ENCODE measurements around the gene FN3KRP. TPM values are rescaled to one million over a fixed set of nuclear protein-coding genes. Genes with fewer than 3 reads are reported as not detected.

The FN3KRP gene
- total RNA-seq, 2 experiments from 2014 or later = 28.3 to 36.3 TPM

GRCh38 chr17:82690786-82691489 is 25.6 kb upstream of the FN3KRP start:
- Mint-ChIP-seq H3K27ac (no peak overlapping the region), H3K9me3 (ENCODE audit: low read depth) (peaks cover 6% of the 10 kb centered on the region), H3K4me1 (peaks cover 18% of the 10 kb centered on the region), H3K36me3 (ENCODE audit: low read depth) (peaks cover 12% of the 10 kb centered on the region), H3K4me3 (no peak overlapping the region), H3K27me3 (no peaks in the 10 kb centered on the region)
- ATAC-seq (no peak), DNase-seq (no peak)
- intact Hi-C loops (cut with DNase I, micrococcal nuclease) = no loop called here
- ChIA-PET CTCF (no interaction called here), POLR2A (no interaction called here)

GRCh38 chr17:82691714-82692113 is 24.8 kb upstream of the FN3KRP start:
- Mint-ChIP-seq H3K36me3 (ENCODE audit: low read depth) (peaks cover 12% of the 10 kb centered on the region), H3K27ac (peak overlapping the region; percentile 69), H3K4me1 (peaks cover 18% of the 10 kb centered on the region), H3K4me3 (peak overlapping the region; percentile 15), H3K9me3 (ENCODE audit: low read depth) (peaks cover 6% of the 10 kb centered on the region), H3K27me3 (no peaks in the 10 kb centered on the region)
- DNase-seq (no peak), ATAC-seq (no peak)
- ChIA-PET CTCF (no interaction called here), POLR2A (no interaction called here)
- intact Hi-C loops (cut with DNase I, micrococcal nuclease) = no loop called here

- ChIA-PET CTCF (interaction anchor here (0.5 to 0.8 kb wide), 2 partner anchors 16 to 183 kb away, joined by 3 to 4 read pairs; no protein-coding TSS in a partner anchor), POLR2A (no interaction called here)
- Mint-ChIP-seq H3K36me3 (ENCODE audit: low read depth) (peaks cover 12% of the 10 kb centered on the region), H3K27ac (no peak overlapping the region), H3K4me1 (peaks cover 22% of the 10 kb centered on the region), H3K27me3 (peaks cover 2% of the 10 kb centered on the region), H3K9me3 (ENCODE audit: low read depth) (peaks cover 6% of the 10 kb centered on the region), H3K4me3 (no peak overlapping the region)
- intact Hi-C loops (cut with DNase I, micrococcal nuclease) = no loop called here
- ATAC-seq (no peak), DNase-seq (no peak)
These were observed 24.2 kb upstream of the FN3KRP start for GRCh38 chr17:82692268-82692667.

GRCh38 chr17:82693168-82693867 is 23.2 kb upstream of the FN3KRP start:
- peaks cover 12% of the 10 kb centered on the region for H3K36me3 Mint-ChIP-seq (ENCODE audit: low read depth)
- POLR2A ChIA-PET = no interaction called here
- no peak overlapping the region for H3K4me3 Mint-ChIP-seq
- ATAC-seq (no peak), DNase-seq (no peak)
- H3K4me1 Mint-ChIP-seq = peaks cover 24% of the 10 kb centered on the region
- intact Hi-C loops (cut with DNase I, micrococcal nuclease) = no loop called here
- peaks cover 6% of the 10 kb centered on the region for H3K9me3 Mint-ChIP-seq (ENCODE audit: low read depth)
- CTCF ChIA-PET = no interaction called here
- H3K27ac Mint-ChIP-seq = no peak overlapping the region
- H3K27me3 Mint-ChIP-seq = peaks cover 3% of the 10 kb centered on the region

GRCh38 chr17:82694647-82695046 is 21.9 kb upstream of the FN3KRP start:
- H3K9me3 Mint-ChIP-seq (ENCODE audit: low read depth) = peaks cover 6% of the 10 kb centered on the region
- POLR2A ChIA-PET = no interaction called here

GRCh38 chr17:82696259-82696658 is 20.2 kb upstream of the FN3KRP start:
- intact Hi-C loops (cut with DNase I, micrococcal nuclease) = loop anchor here in 1 of 2 experiments (5.0 kb wide), 2 partner anchors 244 to 784 kb away; partner anchors contain the start of genes CYBC1 and PCYT2
- H3K27ac Mint-ChIP-seq = no peak overlapping the region
- peaks cover 8% of the 10 kb centered on the region for H3K36me3 Mint-ChIP-seq (ENCODE audit: low read depth)
- DNase-seq (no peak), ATAC-seq (no peak)
- ChIA-PET POLR2A (no interaction called here), CTCF (no interaction called here)
- H3K9me3 Mint-ChIP-seq (ENCODE audit: low read depth) = peaks cover 6% of the 10 kb centered on the region
- H3K27me3 Mint-ChIP-seq = peaks cover 3% of the 10 kb centered on the region
- H3K4me1 Mint-ChIP-seq = peaks cover 22% of the 10 kb centered on the region
- no peak overlapping the region for H3K4me3 Mint-ChIP-seq

More at GRCh38 chr17:82694647-82695046, 21.9 kb upstream of the FN3KRP start:
- Mint-ChIP-seq H3K4me3 (no peak overlapping the region), H3K27ac (no peak overlapping the region), H3K27me3 (peaks cover 3% of the 10 kb centered on the region), H3K36me3 (ENCODE audit: low read depth) (peaks cover 12% of the 10 kb centered on the region), H3K4me1 (peaks cover 28% of the 10 kb centered on the region)
- no peak for DNase-seq
- intact Hi-C loops (cut with DNase I, micrococcal nuclease) = loop anchor here in 1 of 2 experiments (5.0 kb wide), 2 partner anchors 242 to 782 kb away; partner anchors contain the start of genes CYBC1 and PCYT2
- CTCF ChIA-PET = no interaction called here
- ATAC-seq = no peak

- CTCF ChIA-PET = no interaction called here
- intact Hi-C loops (cut with DNase I, micrococcal nuclease) = loop anchor here in 1 of 2 experiments (5.0 kb wide), 2 partner anchors 245 to 785 kb away; partner anchors contain the start of genes CYBC1 and PCYT2
- H3K27me3 Mint-ChIP-seq = peaks cover 3% of the 10 kb centered on the region
- DNase-seq = peak; percentile 49
- peaks cover 8% of the 10 kb centered on the region for H3K36me3 Mint-ChIP-seq (ENCODE audit: low read depth)
- H3K27ac Mint-ChIP-seq = no peak overlapping the region
- peak overlapping the region; percentile 55 for H3K4me3 Mint-ChIP-seq
- H3K4me1 Mint-ChIP-seq = peaks cover 16% of the 10 kb centered on the region
- POLR2A ChIA-PET = no interaction called here
- H3K9me3 Mint-ChIP-seq (ENCODE audit: low read depth) = peaks cover 6% of the 10 kb centered on the region
- no peak for ATAC-seq
These were observed 19.3 kb upstream of the FN3KRP start for GRCh38 chr17:82696916-82697807.

- no peak for ATAC-seq
- Mint-ChIP-seq H3K4me3 (peak overlapping the region; percentile 55), H3K9me3 (ENCODE audit: low read depth) (peaks cover 6% of the 10 kb centered on the region), H3K36me3 (ENCODE audit: low read depth) (peaks cover 8% of the 10 kb centered on the region), H3K4me1 (peaks cover 11% of the 10 kb centered on the region), H3K27me3 (peaks cover 3% of the 10 kb centered on the region), H3K27ac (no peak overlapping the region)
- intact Hi-C loops (cut with DNase I, micrococcal nuclease) = loop anchor here (1.0 to 5.0 kb wide), 6 partner anchors 19 to 785 kb away; partner anchors contain the start of genes WDR45B (in 2 of the 2), CYBC1 (in 1 of the 2), FN3KRP (in 1 of the 2) and PCYT2 (in 1 of the 2)
- CTCF ChIA-PET = no interaction called here
- POLR2A ChIA-PET = no interaction called here
- no peak for DNase-seq
These were observed 18.8 kb upstream of the FN3KRP start for GRCh38 chr17:82697808-82698064.

- intact Hi-C loops (cut with DNase I, micrococcal nuclease) = loop anchor here (1.0 to 5.0 kb wide), 6 partner anchors 18 to 786 kb away; partner anchors contain the start of genes WDR45B (in 2 of the 2), CYBC1 (in 1 of the 2), FN3KRP (in 1 of the 2) and PCYT2 (in 1 of the 2)
- ChIA-PET POLR2A (no interaction called here), CTCF (interaction anchor here (1.0 kb wide), 1 partner anchor 57 kb away, joined by 3 read pairs; no protein-coding TSS in a partner anchor)
- peaks cover 6% of the 10 kb centered on the region for H3K9me3 Mint-ChIP-seq (ENCODE audit: low read depth)
- peaks cover 3% of the 10 kb centered on the region for H3K27me3 Mint-ChIP-seq
- peaks cover 10% of the 10 kb centered on the region for H3K4me1 Mint-ChIP-seq
- peaks cover 8% of the 10 kb centered on the region for H3K36me3 Mint-ChIP-seq (ENCODE audit: low read depth)
- peak within 1 kb of the TSS; percentile 67 for H3K4me3 Mint-ChIP-seq
- DNase-seq (peak; percentile 99), ATAC-seq (peak; percentile 99)
- H3K27ac Mint-ChIP-seq = peak within 1 kb of the TSS; percentile 51
These were observed 18.2 kb upstream of the FN3KRP start, which contains the start of gene RAB40B for GRCh38 chr17:82698065-82698973. Gene RAB40B, minus strand, starts transcription at chr17:82698698. Its CDS starts 102 bp downstream, at chr17:82698596.

GRCh38 chr17:82698974-82699442 is 17.5 kb upstream of the FN3KRP start:
- ATAC-seq = no peak
- Mint-ChIP-seq H3K4me1 (peaks cover 10% of the 10 kb centered on the region), H3K27ac (peak overlapping the region; percentile 51), H3K27me3 (peaks cover 3% of the 10 kb centered on the region), H3K36me3 (ENCODE audit: low read depth) (peaks cover 8% of the 10 kb centered on the region), H3K9me3 (ENCODE audit: low read depth) (peaks cover 6% of the 10 kb centered on the region), H3K4me3 (peak overlapping the region; percentile 67)
- intact Hi-C loops (cut with DNase I, micrococcal nuclease) = loop anchor here (1.0 to 5.0 kb wide), 6 partner anchors 17 to 787 kb away; partner anchors contain the start of genes WDR45B (in 2 of the 2), CYBC1 (in 1 of the 2), FN3KRP (in 1 of the 2) and PCYT2 (in 1 of the 2)
- no peak for DNase-seq
- CTCF ChIA-PET = interaction anchor here (1.0 kb wide), 1 partner anchor 56 kb away, joined by 3 read pairs; no protein-coding TSS in a partner anchor
- POLR2A ChIA-PET = no interaction called here

Data from activated CD4-positive, alpha-beta T cell treated with anti-CD3 and anti-CD28 coated beads for 36 hours (primary cell).